Stimulated activated naive CD8-positive, alpha-beta T cell treated with anti-CD3 and anti-CD28 coated beads, Interleukin-15, amount 100 ng/mL, for 72 hours (primary cell): Measurements from ENCODE around the gene GFPT2.

Experiments
- ATAC-seq: fragments of 150-1000 bp; cut with Tn5 transposase; 2 replicates; pipeline ENCODE4 v1.10.0; 2021; ENCODE audit warnings: mild to moderate bottlenecking, moderate library complexity
- DNase-seq, 2 donors: peaks; one replicate each; pipeline ENCODE4 v3.0.0; 2021 to 2022
- H3K27ac Mint-ChIP-seq, 2 donors: one replicate each; pipeline ENCODE4 v1.8.0; 2022; ENCODE audit warnings: mild to moderate bottlenecking in 2 of 2, mixed read lengths in 2 of 2, moderate library complexity in 2 of 2
- H3K27me3 Mint-ChIP-seq: one replicate; pipeline ENCODE4 v1.8.0; 2022; ENCODE audit warnings: mixed read lengths
- H3K4me1 Mint-ChIP-seq: one replicate; pipeline ENCODE4 v1.8.0; 2022; ENCODE audit warnings: mild to moderate bottlenecking, mixed read lengths
- H3K4me3 Mint-ChIP-seq, 2 donors: one replicate each; pipeline ENCODE4 v1.8.0; 2022; ENCODE audit warnings: mild to moderate bottlenecking in 2 of 2, mixed read lengths in 2 of 2, moderate library complexity in 1 of 2
- H3K9me3 Mint-ChIP-seq, 2 donors: one replicate each; pipeline ENCODE4 v1.8.0; 2022; ENCODE audit warnings: mixed read lengths in 2 of 2

Gene GFPT2

DNA sequence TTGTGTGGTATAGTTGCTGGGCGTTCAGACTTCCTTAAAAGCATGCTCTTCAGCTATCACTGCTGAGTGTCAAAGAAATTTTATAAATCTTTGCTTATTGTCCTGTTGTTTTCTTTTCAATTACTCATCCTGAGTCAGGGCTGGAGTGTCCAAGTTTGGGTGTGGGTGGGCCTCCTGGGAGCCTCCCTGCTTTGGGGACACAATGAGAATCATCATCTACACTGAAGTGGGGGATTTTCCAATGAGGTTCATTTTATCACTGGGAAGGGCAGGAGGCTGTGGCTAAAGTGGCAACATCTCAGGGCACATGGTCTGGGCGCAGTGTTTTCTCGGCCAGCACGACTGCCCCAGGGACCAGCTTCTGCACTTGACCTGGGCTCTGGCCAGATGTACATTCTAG, 19.5 kb downstream of the GFPT2 start:
- Mint-ChIP-seq H3K27ac (no peak overlapping the region), H3K4me1 (peaks cover 7% of the 10 kb centered on the region), H3K9me3 (no peaks in the 10 kb centered on the region), H3K27me3 (peaks cover 42% of the 10 kb centered on the region), H3K4me3 (no peak overlapping the region)
- DNase-seq (no peak), ATAC-seq (no peak)

GRCh38 chr5:180332861-180333260, 20.3 kb downstream of the GFPT2 start:
- ATAC-seq (no peak), DNase-seq (no peak)
- peaks cover 7% of the 10 kb centered on the region for H3K4me1 Mint-ChIP-seq
- no peaks in the 10 kb centered on the region for H3K9me3 Mint-ChIP-seq
- no peak overlapping the region for H3K27ac Mint-ChIP-seq
- H3K27me3 Mint-ChIP-seq, result peaks cover 42% of the 10 kb centered on the region
- no peak overlapping the region for H3K4me3 Mint-ChIP-seq

GRCh38 chr5:180332051-180332517, 21.1 kb downstream of the GFPT2 start:
- H3K4me1 Mint-ChIP-seq, result peaks cover 7% of the 10 kb centered on the region
- H3K27me3 Mint-ChIP-seq, result peaks cover 42% of the 10 kb centered on the region
- DNase-seq (no peak), ATAC-seq (no peak)
- H3K4me3 Mint-ChIP-seq, result no peak overlapping the region
- H3K9me3 Mint-ChIP-seq, result no peaks in the 10 kb centered on the region
- no peak overlapping the region for H3K27ac Mint-ChIP-seq

DNA sequence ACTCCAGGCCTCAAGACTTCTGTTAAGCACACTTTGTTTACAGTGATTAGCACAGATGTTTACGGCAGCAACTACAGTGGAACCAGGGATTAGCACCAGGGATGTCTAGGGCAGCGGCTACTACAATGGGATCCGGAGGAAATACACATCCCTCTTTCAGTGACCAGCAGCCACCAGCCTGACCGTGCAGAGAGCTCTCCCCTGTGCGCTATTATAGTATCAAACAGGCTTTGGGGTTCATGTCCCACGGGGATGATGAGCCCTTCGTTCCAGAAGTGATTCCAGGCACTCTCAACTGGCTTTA, 21.5 kb downstream of the GFPT2 start:
- Mint-ChIP-seq H3K4me3 (no peak overlapping the region), H3K27ac (no peak overlapping the region)
- no peak for ATAC-seq

GRCh38 chr5:180330810-180331646, 22.1 kb downstream of the GFPT2 start:
- H3K9me3 Mint-ChIP-seq, result no peaks in the 10 kb centered on the region
- ATAC-seq (no peak), DNase-seq (no peak)
- peaks cover 42% of the 10 kb centered on the region for H3K27me3 Mint-ChIP-seq
- peaks cover 7% of the 10 kb centered on the region for H3K4me1 Mint-ChIP-seq
- H3K4me3 Mint-ChIP-seq, result no peak overlapping the region
- peak overlapping the region in 1 of 2 donors; percentile 35 for H3K27ac Mint-ChIP-seq

More for the DNA sequence above, 21.5 kb downstream of the GFPT2 start:
- DNase-seq, result no peak
- H3K27me3 Mint-ChIP-seq, result peaks cover 42% of the 10 kb centered on the region
- H3K9me3 Mint-ChIP-seq, result no peaks in the 10 kb centered on the region
- H3K4me1 Mint-ChIP-seq, result peaks cover 7% of the 10 kb centered on the region

DNA sequence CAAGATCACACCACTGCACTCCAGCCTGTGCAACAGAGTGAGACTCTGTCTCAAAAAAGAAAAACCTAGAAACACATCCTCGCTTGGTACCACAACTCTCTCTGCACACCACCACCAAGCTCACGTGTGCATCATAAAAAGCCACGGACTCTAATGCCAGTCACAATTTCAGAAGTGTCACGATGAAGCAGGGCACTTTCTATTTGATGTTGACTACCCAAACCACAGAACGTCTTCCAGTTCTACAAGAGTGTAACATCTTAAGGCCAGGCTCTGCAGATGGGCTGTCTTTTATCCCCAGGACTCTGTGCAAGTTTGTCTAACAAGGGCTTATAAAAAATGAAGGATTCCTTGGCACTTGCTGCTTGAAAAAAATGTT, 22.9 kb downstream of the GFPT2 start:
- DNase-seq (no peak), ATAC-seq (peak; percentile 31)
- peaks cover 42% of the 10 kb centered on the region for H3K27me3 Mint-ChIP-seq
- H3K27ac Mint-ChIP-seq, result no peak overlapping the region
- H3K4me1 Mint-ChIP-seq, result peaks cover 7% of the 10 kb centered on the region
- no peaks in the 10 kb centered on the region for H3K9me3 Mint-ChIP-seq
- no peak overlapping the region for H3K4me3 Mint-ChIP-seq

- DNase-seq (no peak), ATAC-seq (no peak)
- H3K4me3 Mint-ChIP-seq, result no peak overlapping the region
- H3K27ac Mint-ChIP-seq, result no peak overlapping the region
- peaks cover 7% of the 10 kb centered on the region for H3K4me1 Mint-ChIP-seq
- H3K27me3 Mint-ChIP-seq, result peaks cover 42% of the 10 kb centered on the region
- H3K9me3 Mint-ChIP-seq, result no peaks in the 10 kb centered on the region
These were observed 23.4 kb downstream of the GFPT2 start for GRCh38 chr5:180329606-180330269.

- DNase-seq (no peak), ATAC-seq (no peak)
- Mint-ChIP-seq H3K9me3 (no peaks in the 10 kb centered on the region), H3K27me3 (peaks cover 38% of the 10 kb centered on the region), H3K27ac (no peak overlapping the region), H3K4me3 (no peak overlapping the region), H3K4me1 (peaks cover 7% of the 10 kb centered on the region)
These were observed 24.0 kb downstream of the GFPT2 start for GRCh38 chr5:180329138-180329435.

GRCh38 chr5:180328296-180329137, 24.6 kb downstream of the GFPT2 start:
- no peaks in the 10 kb centered on the region for H3K9me3 Mint-ChIP-seq
- no peak overlapping the region for H3K4me3 Mint-ChIP-seq
- DNase-seq, result peak; percentile 79 to 83
- peaks cover 7% of the 10 kb centered on the region for H3K4me1 Mint-ChIP-seq
- H3K27ac Mint-ChIP-seq, result peak overlapping the region in 1 of 2 donors; percentile 30
- peaks cover 32% of the 10 kb centered on the region for H3K27me3 Mint-ChIP-seq
- ATAC-seq, result peak; percentile 95

- H3K9me3 Mint-ChIP-seq, result no peaks in the 10 kb centered on the region
- H3K27me3 Mint-ChIP-seq, result peaks cover 24% of the 10 kb centered on the region
- no peak overlapping the region for H3K4me3 Mint-ChIP-seq
- ATAC-seq (no peak), DNase-seq (no peak)
- no peak overlapping the region for H3K27ac Mint-ChIP-seq
- peaks cover 7% of the 10 kb centered on the region for H3K4me1 Mint-ChIP-seq
These were observed 26.1 kb downstream of the GFPT2 start for GRCh38 chr5:180326989-180327565.

GRCh38 chr5:180324601-180324950, 28.6 kb downstream of the GFPT2 start:
- DNase-seq, result no peak
- H3K27ac Mint-ChIP-seq, result no peak overlapping the region
- no peaks in the 10 kb centered on the region for H3K9me3 Mint-ChIP-seq
- H3K27me3 Mint-ChIP-seq, result peaks cover under 1% of the 10 kb centered on the region
- no peak for ATAC-seq
- no peaks in the 10 kb centered on the region for H3K4me1 Mint-ChIP-seq
- no peak overlapping the region for H3K4me3 Mint-ChIP-seq

DNA sequence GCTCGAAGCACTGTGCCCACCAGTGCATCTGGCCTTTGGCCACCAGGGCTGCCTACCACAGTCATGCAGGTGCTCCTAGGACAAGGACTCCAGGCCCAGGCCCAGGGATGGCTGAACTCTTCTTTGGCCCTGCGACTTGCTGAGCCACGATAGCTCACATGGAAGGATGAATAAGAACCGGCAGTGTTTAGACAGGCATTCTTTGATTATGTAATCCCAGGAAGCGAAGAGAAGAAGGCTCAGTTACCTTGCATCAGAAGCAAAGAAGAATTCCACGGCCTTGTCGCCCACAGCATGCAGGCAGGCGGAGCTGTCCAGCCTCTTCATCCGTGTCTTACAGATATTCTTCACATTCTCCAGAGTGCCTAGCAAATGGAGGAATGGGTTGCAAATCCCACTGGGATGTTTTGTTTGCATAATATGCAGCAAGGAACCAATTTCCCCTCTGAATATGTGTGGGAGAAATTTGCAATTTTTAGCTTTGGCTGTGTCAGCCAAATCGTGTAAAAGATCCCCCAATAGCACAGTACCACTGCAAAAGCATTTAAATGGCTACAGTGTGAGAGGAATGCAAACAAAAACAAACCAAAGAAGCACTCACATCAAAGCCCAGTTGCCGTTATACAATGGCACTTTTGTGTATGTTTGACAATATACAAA, 29.1 kb downstream of the GFPT2 start:
- ATAC-seq, result no peak
- H3K4me1 Mint-ChIP-seq, result no peaks in the 10 kb centered on the region
- no peak overlapping the region for H3K27ac Mint-ChIP-seq
- H3K27me3 Mint-ChIP-seq, result no peaks in the 10 kb centered on the region
- no peak for DNase-seq
- H3K4me3 Mint-ChIP-seq, result no peak overlapping the region
- no peaks in the 10 kb centered on the region for H3K9me3 Mint-ChIP-seq

DNA sequence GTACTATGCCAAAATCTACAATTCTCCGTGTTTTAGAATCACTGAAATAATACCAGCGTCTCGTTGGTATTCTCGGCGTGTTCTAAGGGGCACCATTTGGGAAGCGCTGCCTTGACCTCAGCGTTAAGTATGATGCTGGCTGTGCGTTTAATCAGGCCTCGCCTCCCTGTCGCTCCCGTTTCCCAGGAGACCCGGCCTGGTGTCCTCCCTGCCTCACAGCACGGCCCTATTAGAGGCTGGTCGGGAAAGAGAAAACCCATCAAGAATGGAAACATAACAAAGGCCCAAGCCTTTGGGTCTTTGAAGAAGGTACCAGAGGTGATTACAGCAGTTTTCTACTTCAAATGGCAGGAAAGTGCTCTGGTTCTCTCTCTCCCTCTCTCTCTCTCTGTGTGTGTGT, 30.0 kb downstream of the GFPT2 start:
- H3K4me1 Mint-ChIP-seq, result no peaks in the 10 kb centered on the region
- peaks cover 2% of the 10 kb centered on the region for H3K27me3 Mint-ChIP-seq
- no peak for ATAC-seq
- no peak overlapping the region for H3K27ac Mint-ChIP-seq
- H3K4me3 Mint-ChIP-seq, result no peak overlapping the region
- no peaks in the 10 kb centered on the region for H3K9me3 Mint-ChIP-seq
- DNase-seq, result no peak

DNA sequence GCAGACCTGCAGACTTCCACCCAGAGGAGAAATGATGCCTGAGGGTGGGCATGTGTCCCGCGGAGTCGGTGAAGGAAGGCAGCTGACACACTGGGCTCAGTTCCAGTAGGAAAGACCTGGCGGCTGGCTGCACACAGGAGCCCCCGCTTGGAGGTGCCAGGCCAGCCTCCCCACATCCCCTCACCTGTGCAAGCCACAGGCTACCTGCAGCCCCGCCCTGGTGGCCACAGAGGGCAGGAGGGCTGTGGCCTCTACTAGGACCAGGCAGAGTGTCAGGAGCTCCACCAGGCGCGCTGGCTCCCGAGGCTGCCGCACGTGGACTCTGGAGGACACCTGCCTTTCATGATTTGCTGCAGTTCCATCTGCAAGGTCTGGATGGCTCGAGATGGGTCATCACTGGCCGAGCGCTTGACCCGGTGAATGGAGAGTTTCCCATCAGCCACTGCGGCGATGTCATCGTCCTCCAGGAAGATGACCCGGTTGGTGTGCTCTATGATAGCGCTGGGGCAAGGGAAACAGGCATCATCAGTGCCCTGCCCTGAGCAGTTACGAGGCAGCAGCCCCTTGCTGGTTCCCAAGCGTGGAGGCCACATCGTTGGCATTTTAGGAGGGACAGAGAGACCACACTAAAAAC, 34.6 kb downstream of the GFPT2 start:
- no peaks in the 10 kb centered on the region for H3K9me3 Mint-ChIP-seq
- no peaks in the 10 kb centered on the region for H3K4me1 Mint-ChIP-seq
- H3K27me3 Mint-ChIP-seq, result peaks cover 7% of the 10 kb centered on the region
- H3K27ac Mint-ChIP-seq, result no peak overlapping the region
- no peak for ATAC-seq
- no peak overlapping the region for H3K4me3 Mint-ChIP-seq
- no peak for DNase-seq

GRCh38 chr5:180316586-180316985, 36.5 kb downstream of the GFPT2 start:
- Mint-ChIP-seq H3K4me3 (no peak overlapping the region), H3K4me1 (no peaks in the 10 kb centered on the region), H3K27ac (no peak overlapping the region), H3K9me3 (no peaks in the 10 kb centered on the region), H3K27me3 (peaks cover 7% of the 10 kb centered on the region)
- ATAC-seq (no peak), DNase-seq (no peak)
